GM10248 (cell line): Measurements from ENCODE around the gene SRPRA.

Experiments
- CTCF ChIA-PET: fragments of 300-600 bp; sonication (Branson Sonifier 250); formaldehyde crosslinking; extraction: SDS; loops from one replicate; lab custom pipeline; 2021; ENCODE audit warnings: antibody characterized with exemption; lab: Yijun Ruan, JAX
- POLR2A ChIA-PET: fragments of 350-650 bp; sonication (Branson Sonifier 250); formaldehyde crosslinking; extraction: SDS; loops from one replicate; lab custom pipeline; 2020; ENCODE audit warnings: antibody characterized with exemption; lab: Yijun Ruan, JAX
- DNase-seq: peaks from one replicate; pipeline ENCODE4 v3.0.0; 2012; ENCODE audit errors: extremely low spot score
- TF ChIP-seq, protein P1 (sequence below): IDR thresholded peaks from 2 replicates; pipeline ENCODE4 v1.5.1; 2012; ENCODE audit warnings: mild to moderate bottlenecking, low read depth; ENCODE audit errors: extremely low read depth, missing control alignments, control extremely low read depth

Gene SRPRA

GRCh38 chr11:126254819-126255218 is 13.9 kb downstream of the SRPRA start:
- TF ChIP-seq, protein P1, sequence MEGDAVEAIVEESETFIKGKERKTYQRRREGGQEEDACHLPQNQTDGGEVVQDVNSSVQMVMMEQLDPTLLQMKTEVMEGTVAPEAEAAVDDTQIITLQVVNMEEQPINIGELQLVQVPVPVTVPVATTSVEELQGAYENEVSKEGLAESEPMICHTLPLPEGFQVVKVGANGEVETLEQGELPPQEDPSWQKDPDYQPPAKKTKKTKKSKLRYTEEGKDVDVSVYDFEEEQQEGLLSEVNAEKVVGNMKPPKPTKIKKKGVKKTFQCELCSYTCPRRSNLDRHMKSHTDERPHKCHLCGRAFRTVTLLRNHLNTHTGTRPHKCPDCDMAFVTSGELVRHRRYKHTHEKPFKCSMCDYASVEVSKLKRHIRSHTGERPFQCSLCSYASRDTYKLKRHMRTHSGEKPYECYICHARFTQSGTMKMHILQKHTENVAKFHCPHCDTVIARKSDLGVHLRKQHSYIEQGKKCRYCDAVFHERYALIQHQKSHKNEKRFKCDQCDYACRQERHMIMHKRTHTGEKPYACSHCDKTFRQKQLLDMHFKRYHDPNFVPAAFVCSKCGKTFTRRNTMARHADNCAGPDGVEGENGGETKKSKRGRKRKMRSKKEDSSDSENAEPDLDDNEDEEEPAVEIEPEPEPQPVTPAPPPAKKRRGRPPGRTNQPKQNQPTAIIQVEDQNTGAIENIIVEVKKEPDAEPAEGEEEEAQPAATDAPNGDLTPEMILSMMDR, result no peak
- POLR2A ChIA-PET, result interaction anchor here (1.2 kb wide), 1 partner anchor 11 kb away, joined by 4 read pairs; no protein-coding TSS in a partner anchor
- CTCF ChIA-PET, result interaction anchor here (1.6 kb wide), 1 partner anchor 29 kb away, joined by 3 read pairs; no protein-coding TSS in a partner anchor
- DNase-seq, result no peak

DNA sequence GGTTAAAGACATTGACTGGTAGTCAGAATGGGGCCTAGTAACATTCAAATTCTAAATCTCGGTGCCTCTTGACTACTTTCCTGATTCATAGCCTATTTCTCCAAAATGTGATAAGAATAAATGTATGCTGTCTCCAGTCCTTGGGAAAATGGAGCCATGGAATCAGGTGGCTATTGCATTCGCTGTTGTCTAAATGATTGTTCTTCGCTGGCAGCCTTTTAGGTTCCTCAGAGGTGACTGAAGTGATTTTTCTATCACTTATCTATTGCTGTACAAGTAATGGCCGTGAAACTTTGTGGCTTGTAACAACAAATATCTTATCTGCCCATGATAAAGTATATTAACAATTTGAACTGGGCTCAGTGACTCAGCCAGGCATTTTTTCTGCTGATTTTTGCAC is 15.4 kb downstream of the SRPRA start:
- CTCF ChIA-PET, result interaction anchor here (0.8 kb wide), 1 partner anchor 9 kb away, joined by 3 read pairs; no protein-coding TSS in a partner anchor
- no peak for DNase-seq
- POLR2A ChIA-PET, result interaction anchor here (1.4 kb wide), 1 partner anchor 9 kb away, joined by 8 read pairs; no protein-coding TSS in a partner anchor
- TF ChIP-seq, protein P1, result no peak

- CTCF ChIA-PET, result no interaction called here
- no peak for DNase-seq
- POLR2A ChIA-PET, result no interaction called here
- TF ChIP-seq, protein P1, result no peak
These were observed 22.1 kb downstream of the SRPRA start for GRCh38 chr11:126246636-126247035.

DNA sequence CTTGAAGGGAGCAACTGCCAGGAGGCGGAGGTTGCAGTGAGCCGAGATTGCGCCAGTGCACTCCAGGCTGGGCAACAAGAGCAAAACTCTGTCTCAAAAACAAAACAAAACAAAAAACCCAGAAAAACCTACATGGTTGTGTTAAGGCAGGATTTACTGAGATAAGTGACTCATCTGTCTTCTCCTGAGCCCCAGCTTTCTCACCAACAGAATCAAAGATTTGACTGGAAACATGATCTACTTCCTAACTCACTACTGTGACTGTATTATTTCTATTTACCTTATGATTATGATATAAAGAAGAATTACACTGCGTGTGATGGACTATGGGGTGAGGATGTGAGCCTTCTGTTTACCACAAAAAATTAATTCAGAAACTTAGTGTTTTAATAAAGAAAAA is 35.3 kb downstream of the SRPRA start:
- DNase-seq, result no peak
- TF ChIP-seq, protein P1, result no peak
- ChIA-PET POLR2A (no interaction called here), CTCF (no interaction called here)

- ChIA-PET POLR2A (no interaction called here), CTCF (no interaction called here)
- DNase-seq, result no peak
- TF ChIP-seq, protein P1, result no peak
These were observed 36.0 kb downstream of the SRPRA start for GRCh38 chr11:126232683-126233082.

GRCh38 chr11:126231725-126232459 is 36.8 kb downstream of the SRPRA start:
- CTCF ChIA-PET, result no interaction called here
- POLR2A ChIA-PET, result no interaction called here
- TF ChIP-seq, protein P1, result no peak
- no peak for DNase-seq
